HG03558 (cell line): Measurements from ENCODE around the gene TEX48.

ENCODE experiments used
- ATAC-seq: cut with Tn5 transposase; IDR thresholded peaks from one replicate; pipeline ENCODE4 v1.9.1; 2021; ENCODE audit warnings: moderate number of reproducible peaks; ENCODE audit not compliant: unreplicated experiment; ENCODE audit errors: extremely low read depth

Gene TEX48

DNA sequence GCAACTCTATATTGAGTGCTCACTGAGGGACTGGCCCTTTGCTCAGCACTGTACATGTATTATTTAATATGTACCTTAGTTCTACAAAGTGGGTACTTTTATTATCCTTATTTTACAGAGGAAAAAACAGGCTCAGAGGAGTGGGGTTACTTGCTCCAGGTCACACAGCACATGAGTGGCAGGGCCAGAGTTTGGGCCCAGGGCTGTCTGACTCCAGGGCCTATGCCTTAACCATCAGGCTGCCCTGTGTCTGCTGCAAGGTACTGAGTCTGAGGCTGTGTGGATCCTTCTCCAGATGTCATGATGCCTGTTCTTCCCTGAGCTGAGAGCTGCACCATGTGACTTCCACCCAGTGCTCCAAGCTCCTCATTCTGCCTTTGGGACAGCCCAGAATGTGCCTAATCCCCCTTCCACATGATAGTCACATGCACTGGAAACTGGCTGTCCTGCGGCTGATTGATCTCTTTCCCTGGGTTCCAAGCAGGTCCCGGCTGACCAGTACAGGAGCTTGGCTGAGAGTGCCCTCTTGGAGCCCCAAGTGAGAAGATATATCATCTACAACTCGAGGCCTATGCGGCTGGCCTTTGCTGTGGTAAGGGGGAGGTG lies 55.5 kb downstream of the TEX48 start:
- no peak for ATAC-seq

DNA sequence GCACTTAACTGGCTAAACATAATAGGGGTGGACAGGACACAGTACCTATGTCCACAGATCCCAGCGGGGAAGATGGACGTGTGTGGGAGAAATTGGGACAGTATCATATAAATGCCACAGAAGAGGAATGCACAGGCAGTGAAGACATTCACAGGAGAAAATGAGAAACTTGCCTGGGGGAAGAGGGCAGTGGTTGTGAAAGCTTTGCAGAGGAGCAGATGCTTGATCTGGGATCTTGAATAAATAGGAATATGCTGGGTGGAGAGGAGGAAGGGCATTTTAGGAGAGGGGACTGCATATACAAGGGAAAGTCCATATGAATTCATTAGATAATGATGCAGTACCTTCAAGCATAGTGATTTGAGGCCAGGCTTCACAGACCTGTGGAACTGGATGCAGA lies 57.3 kb downstream of the TEX48 start:
- no peak for ATAC-seq

DNA sequence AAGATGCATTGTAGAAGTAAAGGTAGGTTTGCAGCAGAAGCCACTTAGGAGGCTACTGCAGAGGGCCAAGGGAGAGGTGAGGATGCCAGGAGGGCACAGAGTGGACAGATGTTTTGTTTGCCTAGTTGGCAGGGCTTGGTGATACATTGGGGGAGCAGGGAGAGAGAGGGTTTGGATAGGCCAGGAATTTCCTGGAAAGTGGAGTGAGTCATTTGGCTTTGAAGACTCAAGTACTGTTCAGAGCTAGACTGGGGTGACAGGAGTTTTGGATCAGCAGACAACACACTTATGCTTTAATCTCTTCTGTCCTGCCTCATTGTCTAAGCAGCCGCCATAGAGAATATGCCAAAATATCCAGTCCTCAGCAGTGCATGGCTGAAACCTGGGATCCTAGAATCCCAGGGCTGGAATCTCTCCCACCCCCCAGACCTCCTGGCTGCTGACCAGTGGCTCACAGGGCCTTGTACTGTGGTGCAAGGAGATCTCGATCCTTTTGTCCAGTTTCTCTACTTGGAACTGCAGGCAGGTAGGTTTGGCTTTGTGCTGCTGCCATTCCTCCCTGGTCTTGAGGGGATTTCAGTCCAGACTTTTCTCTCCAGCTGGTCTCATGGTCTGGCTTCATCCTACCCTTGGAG lies 59.9 kb downstream of the TEX48 start:
- ATAC-seq = no peak

DNA sequence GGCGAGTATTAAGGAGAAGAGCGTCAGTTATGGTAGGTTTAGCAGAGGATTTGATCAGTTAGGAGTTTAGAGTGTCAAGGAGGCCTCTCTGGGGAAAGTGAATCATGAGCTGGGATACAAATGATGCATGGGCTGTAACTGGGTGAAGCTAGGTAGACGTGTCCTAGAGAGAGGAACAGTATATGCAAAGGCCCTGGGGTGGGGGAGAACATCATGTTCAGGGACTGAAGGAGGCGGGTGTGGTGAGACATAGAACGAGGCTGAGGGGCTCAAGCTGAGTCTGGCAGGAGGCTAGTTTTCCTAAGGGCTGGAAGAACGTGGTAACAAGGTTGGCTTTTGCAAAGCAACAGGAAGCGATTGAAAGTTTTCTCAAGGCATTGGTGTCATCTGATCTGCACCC lies 60.4 kb downstream of the TEX48 start:
- no peak for ATAC-seq

DNA sequence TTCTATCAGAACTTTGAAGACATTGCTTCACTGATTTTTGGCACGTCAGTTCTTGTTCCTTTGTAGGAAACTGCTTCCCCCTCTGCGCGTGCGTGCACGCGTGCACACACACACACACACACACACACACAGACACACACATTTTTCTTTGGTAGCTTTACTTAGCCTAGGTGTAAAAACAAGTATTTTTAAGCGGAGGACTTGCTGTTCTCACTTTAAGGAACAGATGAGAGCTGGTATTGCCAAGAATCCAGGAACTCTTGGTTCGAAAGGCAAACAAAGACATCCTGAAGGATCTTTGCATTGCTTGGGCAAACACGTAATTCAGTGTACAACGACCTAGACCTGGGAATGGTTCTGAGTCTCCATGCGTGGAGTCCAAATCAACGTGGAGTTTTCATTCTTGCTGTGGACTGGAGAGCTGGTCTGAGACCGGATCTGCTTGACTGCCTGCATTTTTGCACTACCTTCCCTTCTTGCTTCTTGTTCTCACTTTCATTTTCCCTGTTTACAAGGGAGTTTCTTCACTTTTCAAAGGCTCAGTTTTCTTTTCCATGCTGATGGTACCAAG lies 62.7 kb downstream of the TEX48 start:
- ATAC-seq = no peak

DNA sequence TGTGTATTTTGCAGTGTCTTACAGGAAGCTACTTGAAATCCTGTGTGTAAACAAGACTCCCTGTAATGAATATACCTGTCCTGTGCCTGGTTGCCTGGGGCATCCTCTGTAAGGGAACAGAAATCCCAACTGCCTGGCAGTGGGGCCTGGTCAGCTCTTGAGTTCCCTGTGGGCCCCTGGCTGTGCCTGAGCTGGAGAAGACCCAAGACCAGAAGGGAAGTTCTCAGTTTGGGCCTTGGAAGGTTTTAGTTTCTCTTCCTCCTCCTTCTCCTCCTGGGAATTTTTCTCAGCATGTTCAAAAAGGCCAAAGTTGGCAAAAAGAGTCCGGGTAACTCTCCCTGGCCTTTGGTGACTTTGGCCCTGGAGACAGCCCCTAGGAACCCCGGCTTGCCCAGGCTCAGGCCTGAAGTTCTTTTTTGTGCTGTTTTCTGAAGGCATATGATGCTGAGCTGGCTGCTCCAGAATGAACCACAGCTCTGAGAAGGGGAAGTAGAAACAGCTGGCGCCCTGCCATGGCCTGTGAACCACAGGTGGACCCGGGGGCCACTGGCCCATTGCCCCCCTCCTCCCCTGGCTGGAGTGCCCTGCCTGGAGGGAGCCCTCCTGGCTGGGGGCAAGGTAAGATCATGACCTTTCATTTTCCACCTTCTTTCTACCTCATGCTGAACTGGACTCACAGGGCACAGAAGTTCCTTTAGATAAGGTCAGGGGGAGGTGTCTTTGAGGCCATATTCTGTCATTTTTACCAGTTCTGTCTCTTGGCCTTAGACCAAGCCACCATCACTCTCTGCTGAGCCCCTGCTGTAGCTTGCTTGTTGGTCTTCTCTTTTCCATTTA lies 65.1 kb downstream of the TEX48 start:
- peak; percentile 52 for ATAC-seq
